ENCODE results near the gene TTLL4.

- TF ChIP-seq, protein P1, sequence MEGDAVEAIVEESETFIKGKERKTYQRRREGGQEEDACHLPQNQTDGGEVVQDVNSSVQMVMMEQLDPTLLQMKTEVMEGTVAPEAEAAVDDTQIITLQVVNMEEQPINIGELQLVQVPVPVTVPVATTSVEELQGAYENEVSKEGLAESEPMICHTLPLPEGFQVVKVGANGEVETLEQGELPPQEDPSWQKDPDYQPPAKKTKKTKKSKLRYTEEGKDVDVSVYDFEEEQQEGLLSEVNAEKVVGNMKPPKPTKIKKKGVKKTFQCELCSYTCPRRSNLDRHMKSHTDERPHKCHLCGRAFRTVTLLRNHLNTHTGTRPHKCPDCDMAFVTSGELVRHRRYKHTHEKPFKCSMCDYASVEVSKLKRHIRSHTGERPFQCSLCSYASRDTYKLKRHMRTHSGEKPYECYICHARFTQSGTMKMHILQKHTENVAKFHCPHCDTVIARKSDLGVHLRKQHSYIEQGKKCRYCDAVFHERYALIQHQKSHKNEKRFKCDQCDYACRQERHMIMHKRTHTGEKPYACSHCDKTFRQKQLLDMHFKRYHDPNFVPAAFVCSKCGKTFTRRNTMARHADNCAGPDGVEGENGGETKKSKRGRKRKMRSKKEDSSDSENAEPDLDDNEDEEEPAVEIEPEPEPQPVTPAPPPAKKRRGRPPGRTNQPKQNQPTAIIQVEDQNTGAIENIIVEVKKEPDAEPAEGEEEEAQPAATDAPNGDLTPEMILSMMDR (conservative IDR thresholded peaks at IDR 0.05), result no peak
- TF ChIP-seq EZH2 (IDR thresholded peaks at IDR 0.05; ENCODE audit: low read depth), result no peak
These were observed 94.2 kb downstream of the TTLL4 start for GRCh38 chr2:218804817-218805216.
